Panc1 (cell line): ENCODE data around the gene AMFR. TPM values are rescaled to one million over a fixed set of nuclear protein-coding genes. Genes with fewer than 3 reads are reported as not detected.
A peak's percentile ranks its signal among the peaks of the same experiment; 100 is the strongest.
"Not testable (repeated sequence)": the region's sequence is repeated elsewhere in the genome, so short reads cannot be mapped to it uniquely, and the experiment has no call there.

Source experiments
- ATAC-seq: fragments of 200-7000 bp; cut with Tn5 transposase; 2 replicates; pipeline ENCODE4 v1.9.1; 2020; ENCODE audit warnings: mild to moderate bottlenecking, moderate library complexity
- BruUV-seq: library from RNA; stranded (reverse); fragments of 400-500 nt; replicated peaks from 2 replicates; lab custom pipeline; 2021; lab: Mats Ljungman, UMichigan
- CTCF ChIA-PET: fragments of 300-600 bp; sonication (Branson Sonifier 250); formaldehyde crosslinking; loops from one replicate; lab custom pipeline; 2022; ENCODE audit warnings: antibody characterized with exemption; lab: Charles Lee
- POLR2A ChIA-PET: fragments of 300-600 bp; sonication (Branson Sonifier 250); formaldehyde crosslinking; loops from one replicate; lab custom pipeline; 2022; ENCODE audit warnings: antibody characterized with exemption; lab: Charles Lee
- DNase-seq: peaks from one replicate; pipeline ENCODE4 v3.0.0-alpha.2; 2010; ENCODE audit warnings: low read depth, low spot score
- H3K27ac ChIP-seq: 2 replicates; pipeline ENCODE4 v1.5.1; 2011; ENCODE audit warnings: mild to moderate bottlenecking, low read length, inconsistent platforms
- H3K27me3 ChIP-seq: fragments of 200-500 bp; sonication (Bioruptor generic); 2 replicates; pipeline ENCODE4 v1.6.0; 2014; ENCODE audit warnings: low read length, inconsistent platforms; ENCODE audit not compliant: control insufficient read depth, insufficient read depth
- H3K36me3 ChIP-seq: fragments of 200-500 bp; sonication (Bioruptor generic); 2 replicates; pipeline ENCODE4 v1.5.1; 2014; ENCODE audit warnings: inconsistent platforms, mild to moderate bottlenecking, low read length, moderate library complexity; ENCODE audit not compliant: control insufficient read depth, insufficient read depth
- H3K4me1 ChIP-seq: 2 replicates; pipeline ENCODE4 v1.5.1; 2011; ENCODE audit warnings: inconsistent platforms, mild to moderate bottlenecking, low read length, moderate library complexity; ENCODE audit not compliant: control insufficient read depth, insufficient read depth
- H3K4me3 ChIP-seq, 2 experiments: 2 replicates each; pipeline ENCODE4 v1.5.1; 2011 to 2012; ENCODE audit warnings: low read depth in 2 of 2, low read length in 2 of 2, mild to moderate bottlenecking in 2 of 2, inconsistent platforms in 1 of 2, moderate library complexity in 1 of 2
- H3K9me3 ChIP-seq: fragments of 200-500 bp; sonication (Bioruptor generic); 2 replicates; pipeline ENCODE4 v1.5.1; 2014; ENCODE audit warnings: low read depth, mild to moderate bottlenecking, inconsistent platforms, low read length, moderate library complexity; ENCODE audit not compliant: control insufficient read depth, insufficient read depth
- CTCF ChIP-seq: fragments of 450-650 bp; IDR thresholded peaks from 2 replicates; pipeline ENCODE4 v1.5.1; 2017; ENCODE audit warnings: mild to moderate bottlenecking
- POLR2AphosphoS5 ChIP-seq: IDR thresholded peaks from 2 replicates; pipeline ENCODE4 v1.6.1; 2012; ENCODE audit warnings: mild to moderate bottlenecking, low read depth, low read length, moderate library complexity
- REST ChIP-seq, 2 experiments: IDR thresholded peaks; 2 replicates each; pipeline ENCODE4 v1.6.1; 2011 to 2012; ENCODE audit warnings: low read depth in 2 of 2, control low read depth in 1 of 2, low read length in 1 of 2, mild to moderate bottlenecking in 1 of 2, moderate library complexity in 1 of 2; ENCODE audit not compliant: insufficient read depth in 1 of 2
- SIN3A ChIP-seq: IDR thresholded peaks from 2 replicates; pipeline ENCODE4 v1.6.1; 2012; ENCODE audit warnings: low read depth, mild to moderate bottlenecking, low read length, moderate library complexity, borderline replicate concordance; ENCODE audit not compliant: insufficient read depth
- TCF7L2 ChIP-seq: IDR thresholded peaks from 2 replicates; pipeline ENCODE4 v1.6.1; 2011; ENCODE audit warnings: mild to moderate bottlenecking, low read depth, low read length, inconsistent platforms
- in situ Hi-C: cut with HindIII; loops from 2 replicates; pipeline ENCODE4 v1.10.0; 2016; ENCODE audit warnings: low sequenced_read_pairs, low pct_unique_long_range_greater_than_20kb
- intact Hi-C: fragments of 100-400 bp; cut with micrococcal nuclease; formaldehyde crosslinking; loops from one replicate; pipeline ENCODE4 v1.10.0; 2022; ENCODE audit not compliant: unreplicated experiment
- total RNA-seq: library from RNA; stranded (reverse); gene quantifications from one replicate; pipeline ENCODE4 v1.2.1, GENCODE V29; 2021; ENCODE audit not compliant: unreplicated experiment

AMFR gene
- total RNA-seq, 1 experiment from 2014 or later = 89.6 TPM

- intact Hi-C loops = no loop called here
- no TSS peak for BruUV-seq
- ATAC-seq = peak; percentile 74
- H3K27me3 ChIP-seq = no peaks in the 10 kb centered on the region
- no peak for DNase-seq
- H3K27ac ChIP-seq = no peak overlapping the region
- TF ChIP-seq POLR2AphosphoS5 = no peak
- TF ChIP-seq REST (IDR thresholded peaks at IDR 0.05; ENCODE audit: insufficient read depth in 1 of 2, low read depth in 2 of 2, low read length in 1 of 2) = no peak
- no peak for TF ChIP-seq CTCF
- TF ChIP-seq TCF7L2 = no peak
- no peak for TF ChIP-seq SIN3A
- POLR2A ChIA-PET = interaction anchor here (0.6 kb wide), 1 partner anchor 370 kb away, joined by 3 read pairs; no protein-coding TSS in a partner anchor
- no peaks in the 10 kb centered on the region for H3K4me1 ChIP-seq
- in situ Hi-C loops = no loop called here
- H3K4me3 ChIP-seq = no peak overlapping the region
- H3K36me3 ChIP-seq = peaks cover 3% of the 10 kb centered on the region; the same call in 1 of the 2 replicates
- H3K9me3 ChIP-seq = peaks cover 4% of the 10 kb centered on the region; the same call in 1 of the 2 replicates
- CTCF ChIA-PET = no interaction called here
Measured at GRCh38 chr16:56382901-56383355, 42.4 kb downstream of the AMFR start.

GRCh38 chr16:56382459-56382858 is 42.9 kb downstream of the AMFR start:
- Histone ChIP-seq H3K9me3 (peaks cover 4% of the 10 kb centered on the region; the same call in 1 of the 2 replicates), H3K36me3 (0 out of 2 replicates have a peak, but pooled peaks cover 3% of the 10 kb centered on the region), H3K4me1 (no peaks in the 10 kb centered on the region), H3K27me3 (no peaks in the 10 kb centered on the region), H3K27ac (no peak overlapping the region), H3K4me3 (no peak overlapping the region)
- intact Hi-C loops = no loop called here
- ChIA-PET CTCF (no interaction called here), POLR2A (interaction anchor here (0.6 kb wide), 1 partner anchor 371 kb away, joined by 3 read pairs; no protein-coding TSS in a partner anchor)
- no peak for ATAC-seq
- no peak for TF ChIP-seq SIN3A
- TF ChIP-seq TCF7L2 = no peak
- TF ChIP-seq POLR2AphosphoS5 = no peak
- TF ChIP-seq CTCF = no peak
- no peak for TF ChIP-seq REST (IDR thresholded peaks at IDR 0.05; ENCODE audit: insufficient read depth in 1 of 2, low read depth in 2 of 2, low read length in 1 of 2)
- in situ Hi-C loops = no loop called here
- DNase-seq = no peak
- no TSS peak for BruUV-seq

- in situ Hi-C loops, H3K27me3 ChIP-seq, H3K9me3 ChIP-seq, ATAC-seq, H3K36me3 ChIP-seq, H3K4me1 ChIP-seq, H3K4me3 ChIP-seq, POLR2A ChIA-PET, CTCF ChIA-PET, H3K27ac ChIP-seq, DNase-seq, intact Hi-C loops, BruUV-seq: not testable (repeated sequence)
Measured at GRCh38 chr16:56380778-56381485, 44.4 kb downstream of the AMFR start.
